OCI-LY1 (cell line): ENCODE measurements around the gene PTPN14.

Experiments used
- CTCF ChIP-seq: fragments of 200-600 bp; sonication (generic), shearing (Covaris generic); IDR thresholded peaks from 2 replicates; pipeline ENCODE4 v1.5.1; 2017; ENCODE audit warnings: mild to moderate bottlenecking, antibody characterized with exemption, low read length, moderate library complexity, mixed read lengths
- EZH2 ChIP-seq: fragments of 200-600 bp; sonication (generic), shearing (Covaris generic); IDR thresholded peaks from 2 replicates; pipeline ENCODE4 v1.8.0; 2017; ENCODE audit warnings: borderline replicate concordance, mixed run types, mild to moderate bottlenecking, antibody characterized with exemption, low read length, moderate library complexity, mixed read lengths

- TF ChIP-seq CTCF (no peak), EZH2 (no peak)
These were observed 180.8 kb downstream of the PTPN14 start for GRCh38 chr1:214370615-214371014.
